Liver (tissue), 9 donors: ENCODE data around the gene ATP2C2. TPM values are rescaled to one million over a fixed set of nuclear protein-coding genes. Genes with fewer than 3 reads are reported as not detected.

Experiments
- DNase-seq: peaks from one replicate; pipeline ENCODE4 v3.0.0-alpha.2; 2017; ENCODE audit warnings: low spot score
- H3K27ac ChIP-seq, 2 donors: one replicate each; pipeline ENCODE4 v1.7.0; 2013; ENCODE audit warnings: inconsistent platforms in 2 of 2, low read length in 2 of 2, control low read depth in 1 of 2, low read depth in 1 of 2, mild to moderate bottlenecking in 1 of 2
- H3K27me3 ChIP-seq, 4 donors: one replicate each; pipeline versions ENCODE4 v1.6.1 to v1.7.0; 2013; ENCODE audit warnings: low read length in 3 of 4, inconsistent platforms in 1 of 4, mild to moderate bottlenecking in 1 of 4, moderate library complexity in 1 of 4; ENCODE audit not compliant: control insufficient read depth in 4 of 4, insufficient read depth in 4 of 4
- H3K36me3 ChIP-seq, 4 donors: one replicate each; pipeline versions ENCODE4 v1.6.1 to v1.7.0; 2013; ENCODE audit warnings: low read length in 3 of 4, mild to moderate bottlenecking in 3 of 4, low read depth in 1 of 4, moderate library complexity in 1 of 4; ENCODE audit not compliant: control insufficient read depth in 4 of 4, insufficient read depth in 3 of 4
- H3K4me1 ChIP-seq, 4 donors: one replicate each; pipeline versions ENCODE4 v1.6.1 to v1.7.0; 2013; ENCODE audit warnings: low read length in 3 of 4, mild to moderate bottlenecking in 3 of 4, moderate library complexity in 1 of 4; ENCODE audit not compliant: control insufficient read depth in 4 of 4, insufficient read depth in 4 of 4
- H3K4me3 ChIP-seq, 3 donors: one replicate each; pipeline versions ENCODE4 v1.6.1 to v1.7.0; 2013; ENCODE audit warnings: low read length in 3 of 3, control low read depth in 1 of 3, low read depth in 1 of 3, mild to moderate bottlenecking in 1 of 3
- H3K9ac ChIP-seq, 2 donors: one replicate each; pipeline ENCODE4 v1.7.0; 2013; ENCODE audit warnings: low read length in 2 of 2, mild to moderate bottlenecking in 2 of 2, moderate library complexity in 2 of 2, control low read depth in 1 of 2, low read depth in 1 of 2
- H3K9me3 ChIP-seq, 4 donors: one replicate each; pipeline versions ENCODE4 v1.6.1 to v1.7.0; 2013; ENCODE audit warnings: low read length in 3 of 4; ENCODE audit not compliant: control insufficient read depth in 4 of 4
- EGR1 ChIP-seq, 2 donors: IDR thresholded peaks; 2 replicates each; pipeline ENCODE4 v1.6.1; 2016 to 2018; ENCODE audit warnings: antibody characterized with exemption in 2 of 2, low read depth in 2 of 2
- FOXA1 ChIP-seq: IDR thresholded peaks from 2 replicates; pipeline ENCODE4 v1.6.1; 2016; ENCODE audit warnings: antibody characterized with exemption
- FOXA2 ChIP-seq: IDR thresholded peaks from 2 replicates; pipeline ENCODE4 v1.6.1; 2016; ENCODE audit warnings: antibody characterized with exemption
- GABPA ChIP-seq, 2 donors: IDR thresholded peaks in 1 of 2; conservative IDR thresholded peaks in 1 of 2; 2 replicates each; pipeline ENCODE4 v1.6.1; 2016; ENCODE audit warnings: antibody characterized with exemption in 2 of 2, mild to moderate bottlenecking in 1 of 2, moderate library complexity in 1 of 2
- HNF4A ChIP-seq, 2 donors: conservative IDR thresholded peaks; 2 replicates each; pipeline ENCODE4 v1.6.1; 2016; ENCODE audit warnings: antibody characterized with exemption in 2 of 2, mild to moderate bottlenecking in 2 of 2
- HNF4G ChIP-seq: IDR thresholded peaks from 2 replicates; pipeline ENCODE4 v1.6.1; 2016; ENCODE audit warnings: antibody characterized with exemption
- JUND ChIP-seq, 2 donors: IDR thresholded peaks; 2 replicates each; pipeline ENCODE4 v1.6.1; 2016; ENCODE audit warnings: antibody characterized with exemption in 2 of 2
- NR2F2 ChIP-seq: IDR thresholded peaks from 2 replicates; pipeline ENCODE4 v1.6.1; 2016; ENCODE audit warnings: antibody characterized with exemption
- RAD21 ChIP-seq, 2 donors: IDR thresholded peaks; 2 replicates each; pipeline ENCODE4 v1.6.1; 2016; ENCODE audit warnings: antibody characterized with exemption in 2 of 2, mild to moderate bottlenecking in 2 of 2
- RXRA ChIP-seq, 2 donors: IDR thresholded peaks; 2 replicates each; pipeline ENCODE4 v1.6.1; 2017 to 2018; ENCODE audit warnings: antibody characterized with exemption in 2 of 2, mild to moderate bottlenecking in 1 of 2
- SP1 ChIP-seq: IDR thresholded peaks from 2 replicates; pipeline ENCODE4 v1.6.1; 2018; ENCODE audit warnings: antibody characterized with exemption, mild to moderate bottlenecking
- TAF1 ChIP-seq: conservative IDR thresholded peaks from 2 replicates; pipeline ENCODE4 v1.6.1; 2016; ENCODE audit warnings: antibody characterized with exemption, mild to moderate bottlenecking
- YY1 ChIP-seq: IDR thresholded peaks from 2 replicates; pipeline ENCODE4 v1.6.1; 2016; ENCODE audit warnings: antibody characterized with exemption, mild to moderate bottlenecking
- WGBS: extraction: QIAGEN DNeasy Blood & Tissue Kit; methylation state at CpG from one replicate; pipeline ENCODE4 v1.1.7; 2013; 5-methylcytosine and 5-hydroxymethylcytosine counted together
- polyA plus RNA-seq, 2 donors: library from polyadenylated mRNA; stranded (reverse) in 1 of 2; unstranded in 1 of 2; fragments of 200-250 nt in 1 of 2; fragments of >200 nt in 1 of 2; fragmentation: Nextera tagmentation in 1 of 2; extraction: Ambion mirVana in 1 of 2; gene quantifications; one replicate each; pipeline versions ENCODE4 v1.2.1 to v1.2.3, GENCODE V29; 2013 to 2015
- total RNA-seq, 2 donors: library from RNA; depleted of rRNA; stranded (reverse); fragments of >200 nt; gene quantifications; one replicate each; pipeline ENCODE4 v1.2.3, GENCODE V29; 2014
- TF ChIP-seq, protein P1 (sequence below): IDR thresholded peaks from 2 replicates; pipeline ENCODE4 v1.6.1; 2016; ENCODE audit warnings: antibody characterized with exemption, mild to moderate bottlenecking
- TF ChIP-seq, protein P2 (sequence below): IDR thresholded peaks from 2 replicates; pipeline ENCODE4 v1.6.1; 2016; ENCODE audit warnings: antibody characterized with exemption
- TF ChIP-seq, protein P3 (sequence below): fragments of 150-350 bp; IDR thresholded peaks from 2 replicates; pipeline ENCODE4 v1.5.1; 2017; ENCODE audit warnings: improper control_type of control experiment, low read depth, low read length; ENCODE audit not compliant: missing input control
- TF ChIP-seq, protein P4 (sequence below): IDR thresholded peaks from 2 replicates; pipeline ENCODE4 v1.6.1; 2016; ENCODE audit warnings: antibody characterized with exemption
- donor health status: healthy.
- donor health status: healthy.
- donor health status: healthy.
- donor health status: healthy.
- donor health status: healthy.

Gene ATP2C2
- total and polyA plus RNA-seq, 4 donors = 0.05 to 0.33 (median 0.22) TPM

DNA sequence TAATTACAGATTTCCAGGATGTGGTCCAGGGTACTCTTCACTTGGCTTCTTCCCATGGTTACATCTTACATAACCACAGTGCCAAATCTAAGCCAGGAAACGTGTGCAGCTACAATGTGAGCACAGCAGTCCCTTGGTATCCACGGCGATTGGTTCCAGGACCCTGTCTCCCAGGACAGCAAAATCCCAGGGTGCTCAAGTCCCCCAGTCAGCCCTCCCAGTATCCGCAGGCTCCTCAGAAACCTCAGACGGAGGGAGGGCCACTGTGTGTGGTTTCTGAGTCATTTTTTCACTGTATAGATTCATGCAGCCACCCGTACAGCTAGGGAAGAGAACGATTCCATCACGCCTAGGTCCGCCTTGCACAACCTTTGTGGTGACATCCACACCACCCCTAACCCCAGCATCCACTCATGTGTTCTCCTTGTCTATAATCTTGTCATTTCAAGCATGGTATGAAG, 11.1 kb upstream of the ATP2C2 start:
- Histone ChIP-seq H3K27ac (no peak overlapping the region), H3K36me3 (no peaks in the 10 kb centered on the region), H3K4me3 (no peak overlapping the region), H3K9ac (no peak overlapping the region), H3K4me1 (peaks cover 0 to 2% (median 0%) of the 10 kb centered on the region in 4 donors), H3K27me3 (no peaks in the 10 kb centered on the region), H3K9me3 (no peaks in the 10 kb centered on the region)
- 64% methylated on average over 9 of the region's 9 CpGs for WGBS
- TF ChIP-seq FOXA2 = no peak
- TF ChIP-seq, protein P1, sequence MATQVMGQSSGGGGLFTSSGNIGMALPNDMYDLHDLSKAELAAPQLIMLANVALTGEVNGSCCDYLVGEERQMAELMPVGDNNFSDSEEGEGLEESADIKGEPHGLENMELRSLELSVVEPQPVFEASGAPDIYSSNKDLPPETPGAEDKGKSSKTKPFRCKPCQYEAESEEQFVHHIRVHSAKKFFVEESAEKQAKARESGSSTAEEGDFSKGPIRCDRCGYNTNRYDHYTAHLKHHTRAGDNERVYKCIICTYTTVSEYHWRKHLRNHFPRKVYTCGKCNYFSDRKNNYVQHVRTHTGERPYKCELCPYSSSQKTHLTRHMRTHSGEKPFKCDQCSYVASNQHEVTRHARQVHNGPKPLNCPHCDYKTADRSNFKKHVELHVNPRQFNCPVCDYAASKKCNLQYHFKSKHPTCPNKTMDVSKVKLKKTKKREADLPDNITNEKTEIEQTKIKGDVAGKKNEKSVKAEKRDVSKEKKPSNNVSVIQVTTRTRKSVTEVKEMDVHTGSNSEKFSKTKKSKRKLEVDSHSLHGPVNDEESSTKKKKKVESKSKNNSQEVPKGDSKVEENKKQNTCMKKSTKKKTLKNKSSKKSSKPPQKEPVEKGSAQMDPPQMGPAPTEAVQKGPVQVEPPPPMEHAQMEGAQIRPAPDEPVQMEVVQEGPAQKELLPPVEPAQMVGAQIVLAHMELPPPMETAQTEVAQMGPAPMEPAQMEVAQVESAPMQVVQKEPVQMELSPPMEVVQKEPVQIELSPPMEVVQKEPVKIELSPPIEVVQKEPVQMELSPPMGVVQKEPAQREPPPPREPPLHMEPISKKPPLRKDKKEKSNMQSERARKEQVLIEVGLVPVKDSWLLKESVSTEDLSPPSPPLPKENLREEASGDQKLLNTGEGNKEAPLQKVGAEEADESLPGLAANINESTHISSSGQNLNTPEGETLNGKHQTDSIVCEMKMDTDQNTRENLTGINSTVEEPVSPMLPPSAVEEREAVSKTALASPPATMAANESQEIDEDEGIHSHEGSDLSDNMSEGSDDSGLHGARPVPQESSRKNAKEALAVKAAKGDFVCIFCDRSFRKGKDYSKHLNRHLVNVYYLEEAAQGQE = no peak
- no peak for TF ChIP-seq TAF1
- TF ChIP-seq GABPA (IDR thresholded peaks at IDR 0.05 in 1 of 2, conservative IDR thresholded peaks at IDR 0.05 in 1 of 2) = no peak
- no peak for TF ChIP-seq EGR1 (IDR thresholded peaks at IDR 0.05; ENCODE audit: low read depth in 2 of 2)
- TF ChIP-seq RAD21 (IDR thresholded peaks at IDR 0.05) = no peak
- no peak for TF ChIP-seq JUND (IDR thresholded peaks at IDR 0.05)
- TF ChIP-seq RXRA (IDR thresholded peaks at IDR 0.05) = no peak
- TF ChIP-seq SP1 = no peak
- TF ChIP-seq, protein P2, sequence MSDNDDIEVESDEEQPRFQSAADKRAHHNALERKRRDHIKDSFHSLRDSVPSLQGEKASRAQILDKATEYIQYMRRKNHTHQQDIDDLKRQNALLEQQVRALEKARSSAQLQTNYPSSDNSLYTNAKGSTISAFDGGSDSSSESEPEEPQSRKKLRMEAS = no peak
- TF ChIP-seq HNF4G = no peak
- TF ChIP-seq, protein P3, sequence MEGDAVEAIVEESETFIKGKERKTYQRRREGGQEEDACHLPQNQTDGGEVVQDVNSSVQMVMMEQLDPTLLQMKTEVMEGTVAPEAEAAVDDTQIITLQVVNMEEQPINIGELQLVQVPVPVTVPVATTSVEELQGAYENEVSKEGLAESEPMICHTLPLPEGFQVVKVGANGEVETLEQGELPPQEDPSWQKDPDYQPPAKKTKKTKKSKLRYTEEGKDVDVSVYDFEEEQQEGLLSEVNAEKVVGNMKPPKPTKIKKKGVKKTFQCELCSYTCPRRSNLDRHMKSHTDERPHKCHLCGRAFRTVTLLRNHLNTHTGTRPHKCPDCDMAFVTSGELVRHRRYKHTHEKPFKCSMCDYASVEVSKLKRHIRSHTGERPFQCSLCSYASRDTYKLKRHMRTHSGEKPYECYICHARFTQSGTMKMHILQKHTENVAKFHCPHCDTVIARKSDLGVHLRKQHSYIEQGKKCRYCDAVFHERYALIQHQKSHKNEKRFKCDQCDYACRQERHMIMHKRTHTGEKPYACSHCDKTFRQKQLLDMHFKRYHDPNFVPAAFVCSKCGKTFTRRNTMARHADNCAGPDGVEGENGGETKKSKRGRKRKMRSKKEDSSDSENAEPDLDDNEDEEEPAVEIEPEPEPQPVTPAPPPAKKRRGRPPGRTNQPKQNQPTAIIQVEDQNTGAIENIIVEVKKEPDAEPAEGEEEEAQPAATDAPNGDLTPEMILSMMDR = no peak
- TF ChIP-seq, protein P4, sequence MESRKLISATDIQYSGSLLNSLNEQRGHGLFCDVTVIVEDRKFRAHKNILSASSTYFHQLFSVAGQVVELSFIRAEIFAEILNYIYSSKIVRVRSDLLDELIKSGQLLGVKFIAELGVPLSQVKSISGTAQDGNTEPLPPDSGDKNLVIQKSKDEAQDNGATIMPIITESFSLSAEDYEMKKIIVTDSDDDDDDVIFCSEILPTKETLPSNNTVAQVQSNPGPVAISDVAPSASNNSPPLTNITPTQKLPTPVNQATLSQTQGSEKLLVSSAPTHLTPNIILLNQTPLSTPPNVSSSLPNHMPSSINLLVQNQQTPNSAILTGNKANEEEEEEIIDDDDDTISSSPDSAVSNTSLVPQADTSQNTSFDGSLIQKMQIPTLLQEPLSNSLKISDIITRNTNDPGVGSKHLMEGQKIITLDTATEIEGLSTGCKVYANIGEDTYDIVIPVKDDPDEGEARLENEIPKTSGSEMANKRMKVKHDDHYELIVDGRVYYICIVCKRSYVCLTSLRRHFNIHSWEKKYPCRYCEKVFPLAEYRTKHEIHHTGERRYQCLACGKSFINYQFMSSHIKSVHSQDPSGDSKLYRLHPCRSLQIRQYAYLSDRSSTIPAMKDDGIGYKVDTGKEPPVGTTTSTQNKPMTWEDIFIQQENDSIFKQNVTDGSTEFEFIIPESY = no peak
- TF ChIP-seq FOXA1 = no peak
- TF ChIP-seq YY1 = no peak
- no peak for DNase-seq

DNA sequence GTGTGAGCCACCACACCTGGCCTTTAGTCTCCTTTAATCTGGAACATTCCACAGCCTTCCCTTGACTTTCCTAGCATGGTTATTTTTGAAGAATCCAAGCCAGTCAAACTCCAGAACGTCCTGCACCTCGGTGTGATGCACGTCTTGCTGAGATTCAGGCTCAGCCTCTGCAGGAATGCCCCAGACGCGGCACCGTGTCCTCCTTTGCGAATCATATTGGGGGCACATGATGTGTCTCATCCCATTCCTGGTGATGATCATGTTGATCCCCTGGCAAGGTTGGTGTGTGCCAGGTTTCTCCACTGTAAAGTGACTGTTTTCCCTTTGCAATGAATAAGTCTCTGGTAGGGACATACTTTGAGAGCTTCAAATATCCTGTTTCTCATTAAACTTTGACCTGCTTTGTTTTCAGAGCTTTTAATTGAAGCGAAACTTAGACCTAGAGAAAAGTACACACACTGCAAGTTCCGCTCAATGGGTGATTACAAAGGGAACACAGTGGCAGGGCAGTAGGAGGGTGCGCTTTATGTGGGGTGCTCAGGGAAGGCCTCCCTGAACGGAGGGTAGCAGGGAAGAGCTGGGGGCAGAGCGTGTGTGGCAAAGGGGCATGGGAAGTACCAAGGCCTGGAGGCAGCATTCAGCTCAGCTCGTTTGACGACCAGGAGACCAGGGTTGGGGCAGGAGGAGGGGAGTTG, 9.6 kb upstream of the ATP2C2 start:
- H3K27me3 ChIP-seq = no peaks in the 10 kb centered on the region
- no peak overlapping the region for H3K27ac ChIP-seq
- no peaks in the 10 kb centered on the region for H3K36me3 ChIP-seq
- DNase-seq = no peak
- peaks cover 0 to 2% (median 0%) of the 10 kb centered on the region in 4 donors for H3K4me1 ChIP-seq
- H3K9ac ChIP-seq = no peak overlapping the region
- H3K4me3 ChIP-seq = no peak overlapping the region
- H3K9me3 ChIP-seq = no peaks in the 10 kb centered on the region
- WGBS = 78% methylated on average over 14 of the region's 14 CpGs
- no peak for TF ChIP-seq FOXA2
- TF ChIP-seq HNF4G = no peak
- TF ChIP-seq, protein P2 = no peak
- TF ChIP-seq FOXA1 = no peak
- no peak for TF ChIP-seq SP1
- TF ChIP-seq RXRA (IDR thresholded peaks at IDR 0.05) = no peak
- TF ChIP-seq RAD21 (IDR thresholded peaks at IDR 0.05) = no peak
- TF ChIP-seq, protein P4 = no peak
- no peak for TF ChIP-seq NR2F2
- no peak for TF ChIP-seq EGR1 (IDR thresholded peaks at IDR 0.05; ENCODE audit: low read depth in 2 of 2)
- no peak for TF ChIP-seq GABPA (IDR thresholded peaks at IDR 0.05 in 1 of 2, conservative IDR thresholded peaks at IDR 0.05 in 1 of 2)
- TF ChIP-seq HNF4A (conservative IDR thresholded peaks at IDR 0.05) = no peak
- TF ChIP-seq JUND (IDR thresholded peaks at IDR 0.05) = no peak
- TF ChIP-seq TAF1 = no peak
- TF ChIP-seq, protein P3 = no peak
